ENCODE measurements around the gene CPXM1. TPM values are rescaled to one million over a fixed set of nuclear protein-coding genes. Genes with fewer than 3 reads are reported as not detected.

The CPXM1 gene
- total and polyA plus RNA-seq, 8 donors: 0.50 to 16.2 (median 1.2) TPM; not detected in 3

- intact Hi-C loops (cut with DNase I; ENCODE audit: low total_unique reads): no loop called here
- Histone ChIP-seq H3K36me3 (no peaks in the 10 kb centered on the region), H3K9me3 (no peaks in the 10 kb centered on the region), H3K4me1 (peaks cover 0 to 5% (median 1%) of the 10 kb centered on the region in 4 donors), H3K4me3 (no peak overlapping the region), H3K27ac (no peak overlapping the region), H3K27me3 (peaks cover 0 to 26% (median 7%) of the 10 kb centered on the region in 3 donors)
- no peak for DNase-seq
- WGBS, 5 donors: 84 to 92% (median 85%) methylated on average over 4 of the region's 4 CpGs
- TF ChIP-seq POLR2A (IDR thresholded peaks at IDR 0.05): no peak
- TF ChIP-seq CTCF (IDR thresholded peaks at IDR 0.05): no peak
- TF ChIP-seq EP300 (IDR thresholded peaks at IDR 0.05): no peak
- no peak for TF ChIP-seq POLR2AphosphoS5 (IDR thresholded peaks at IDR 0.05)
Observed at GRCh38 chr20:2826655-2827054, 26.2 kb upstream of the CPXM1 start.

- no peak for TF ChIP-seq CTCF (IDR thresholded peaks at IDR 0.05)
- TF ChIP-seq POLR2AphosphoS5 (IDR thresholded peaks at IDR 0.05): no peak
- no peak for TF ChIP-seq EP300 (IDR thresholded peaks at IDR 0.05)
- no peak for TF ChIP-seq POLR2A (IDR thresholded peaks at IDR 0.05)
- Histone ChIP-seq H3K27me3 (peaks cover under 1 to 35% (median 16%) of the 10 kb centered on the region in 3 donors), H3K36me3 (no peaks in the 10 kb centered on the region), H3K27ac (no peak overlapping the region), H3K4me1 (peaks cover 0 to 11% (median 10%) of the 10 kb centered on the region in 4 donors), H3K4me3 (no peak overlapping the region), H3K9me3 (no peaks in the 10 kb centered on the region)
- no peak for DNase-seq
- intact Hi-C loops (cut with DNase I; ENCODE audit: low total_unique reads): no loop called here
- 71 to 92% (median 85%) methylated on average over 2 of the region's 2 CpGs for WGBS, 5 donors
Observed at GRCh38 chr20:2825761-2826160, 25.3 kb upstream of the CPXM1 start.

- H3K36me3 ChIP-seq: no peaks in the 10 kb centered on the region
- TF ChIP-seq EP300 (IDR thresholded peaks at IDR 0.05): no peak
- TF ChIP-seq POLR2A (IDR thresholded peaks at IDR 0.05): no peak
- no peak for TF ChIP-seq CTCF (IDR thresholded peaks at IDR 0.05)
- no peak for TF ChIP-seq POLR2AphosphoS5 (IDR thresholded peaks at IDR 0.05)
- no peak overlapping the region for H3K27ac ChIP-seq
- no peaks in the 10 kb centered on the region for H3K9me3 ChIP-seq
- no peak for DNase-seq
- peaks cover 4 to 19% (median 14%) of the 10 kb centered on the region in 4 donors for H3K4me1 ChIP-seq
- peaks cover 6 to 61% (median 24%) of the 10 kb centered on the region in 3 donors for H3K27me3 ChIP-seq
- H3K4me3 ChIP-seq: no peak overlapping the region
- intact Hi-C loops (cut with DNase I; ENCODE audit: low total_unique reads): no loop called here
- WGBS, 5 donors: 13 to 38% (median 14%) methylated on average over 5 of the region's 5 CpGs
Observed at GRCh38 chr20:2822073-2822472, 21.6 kb upstream of the CPXM1 start.

- no peak overlapping the region for H3K4me3 ChIP-seq
- 5 to 20% (median 15%) methylated on average over 31 to 68 of the region's 68 CpGs for WGBS, 5 donors
Observed at GRCh38 chr20:2820896-2821869, 20.8 kb upstream of the CPXM1 start.

More at GRCh38 chr20:2820896-2821869, 20.8 kb upstream of the CPXM1 start:
- Histone ChIP-seq H3K27ac (no peak overlapping the region), H3K9me3 (no peaks in the 10 kb centered on the region), H3K27me3 (peaks cover 6 to 64% (median 24%) of the 10 kb centered on the region in 3 donors), H3K36me3 (no peaks in the 10 kb centered on the region), H3K4me1 (peaks cover 4 to 19% (median 14%) of the 10 kb centered on the region in 4 donors)
- DNase-seq: no peak
- intact Hi-C loops (cut with DNase I; ENCODE audit: low total_unique reads): no loop called here
- TF ChIP-seq POLR2A (IDR thresholded peaks at IDR 0.05) (no peak), CTCF (IDR thresholded peaks at IDR 0.05) (no peak), POLR2AphosphoS5 (IDR thresholded peaks at IDR 0.05) (no peak), EP300 (IDR thresholded peaks at IDR 0.05) (no peak)

Measured in stomach (tissue), 9 donors.